ENCODE data around the gene STAT5B.
A peak's percentile ranks its signal among the peaks of the same experiment; 100 is the strongest.

Gene STAT5B

DNA sequence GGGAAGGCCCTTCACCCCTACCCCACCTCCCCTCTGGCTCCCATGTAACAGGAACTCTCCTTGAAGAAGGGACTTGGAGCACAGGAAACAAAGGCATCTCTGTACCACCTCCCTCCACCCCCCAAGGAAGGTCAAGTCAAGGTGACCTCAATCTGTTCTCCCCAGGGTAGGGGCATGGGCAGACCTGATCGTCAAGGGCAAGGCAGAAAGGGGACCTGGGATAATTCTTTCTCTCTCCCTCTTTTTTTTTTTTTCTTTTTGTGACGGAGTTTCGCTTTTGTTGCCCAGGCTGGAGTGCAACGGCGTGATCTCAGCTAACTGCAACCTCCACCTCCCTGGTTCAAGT, 7.8 kb upstream of the STAT5B start:
- DNase-seq: no peak

DNA sequence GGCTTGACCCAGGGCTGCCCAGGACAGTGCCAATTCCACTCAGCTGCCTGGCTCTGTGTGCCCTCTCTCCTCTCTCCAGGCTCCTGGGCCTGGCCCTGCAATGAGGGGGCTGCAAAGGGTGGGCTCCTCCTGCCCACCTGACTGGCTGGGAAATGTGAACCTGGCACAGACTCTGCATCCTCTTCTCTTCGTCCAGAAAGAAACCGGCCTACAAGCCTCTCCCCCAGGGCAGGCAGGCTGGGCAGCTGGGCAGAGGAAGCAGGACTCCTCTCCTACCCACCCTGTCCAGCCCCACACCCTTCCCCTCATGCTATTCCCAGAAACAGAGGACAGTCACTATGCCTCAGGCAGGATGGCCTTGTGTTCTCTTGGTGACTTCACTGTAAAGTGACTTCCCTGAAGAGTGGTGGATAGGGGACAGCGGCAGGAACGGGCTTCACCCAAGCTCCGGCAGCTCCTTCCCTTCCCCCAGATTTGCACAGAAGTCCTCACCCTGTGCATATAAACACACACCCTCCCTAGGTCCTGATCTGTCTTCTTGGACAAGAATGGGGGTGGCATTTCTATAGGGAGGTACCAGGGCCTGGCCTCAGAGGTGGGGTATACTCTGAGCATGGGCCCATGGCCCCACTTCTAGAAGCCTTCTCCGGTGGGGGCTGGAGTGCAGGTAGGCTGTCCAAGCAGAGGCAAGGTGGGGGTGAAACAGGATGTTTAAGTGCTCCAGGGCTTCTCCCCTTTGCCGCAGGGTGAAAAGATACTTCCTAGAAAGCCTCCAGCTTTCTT, 7.2 kb upstream of the STAT5B start:
- DNase-seq: no peak

DNA sequence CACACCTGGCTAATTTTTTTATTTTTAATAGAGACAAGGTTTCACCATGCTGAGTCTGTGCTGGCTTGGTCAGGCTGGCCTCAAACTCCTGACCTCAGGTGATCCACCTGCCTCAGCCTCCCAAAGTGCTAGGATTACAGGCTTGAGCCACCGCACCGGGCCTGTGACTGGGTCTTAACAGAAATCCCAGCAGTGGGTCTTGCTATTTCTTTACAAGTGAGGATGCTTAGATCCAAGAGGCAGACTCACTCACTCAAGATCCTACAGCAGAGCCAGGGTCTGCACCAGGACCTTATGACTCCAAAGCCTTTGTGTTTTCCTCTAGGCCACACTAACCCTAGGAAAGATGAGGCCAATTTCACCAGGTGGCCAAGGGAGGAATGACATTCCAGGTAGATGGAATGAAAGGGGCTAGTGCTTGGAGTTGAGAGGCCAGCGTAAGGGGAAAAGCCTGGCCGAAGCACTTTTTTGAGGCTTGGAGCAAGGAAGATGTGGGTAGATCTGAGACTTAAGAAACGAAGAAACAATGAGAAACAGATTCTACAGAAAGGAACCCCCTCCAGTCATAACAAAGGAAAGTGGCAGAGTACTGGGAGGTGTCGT, 6.4 kb upstream of the STAT5B start:
- DNase-seq: no peak

DNA sequence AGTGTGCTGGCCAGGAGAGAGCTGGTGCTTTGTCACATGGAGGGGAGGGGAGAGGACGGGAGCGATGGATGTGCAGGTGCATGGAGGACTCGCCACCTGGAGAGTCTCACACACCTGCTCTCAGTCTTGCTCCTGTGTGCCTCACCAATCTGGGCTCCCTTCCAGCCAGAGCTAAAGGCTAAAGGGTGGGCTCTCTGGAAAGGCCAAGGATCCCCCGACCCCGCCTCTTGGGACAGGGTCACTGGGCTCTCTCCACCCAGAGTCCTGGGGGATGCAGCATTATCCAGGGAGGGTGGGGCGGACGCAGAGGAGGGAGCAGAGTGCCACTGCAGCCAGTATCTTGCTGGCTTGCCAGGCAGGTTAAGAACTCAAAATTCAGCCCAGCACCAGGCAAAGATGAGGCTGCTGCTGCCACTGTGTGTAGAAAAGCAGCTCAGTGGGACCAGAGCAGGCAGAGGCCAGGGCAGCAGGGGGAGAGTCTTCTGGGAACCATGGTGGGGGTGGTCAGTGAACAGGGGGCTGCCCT, 5.4 kb upstream of the STAT5B start:
- DNase-seq: no peak

DNA sequence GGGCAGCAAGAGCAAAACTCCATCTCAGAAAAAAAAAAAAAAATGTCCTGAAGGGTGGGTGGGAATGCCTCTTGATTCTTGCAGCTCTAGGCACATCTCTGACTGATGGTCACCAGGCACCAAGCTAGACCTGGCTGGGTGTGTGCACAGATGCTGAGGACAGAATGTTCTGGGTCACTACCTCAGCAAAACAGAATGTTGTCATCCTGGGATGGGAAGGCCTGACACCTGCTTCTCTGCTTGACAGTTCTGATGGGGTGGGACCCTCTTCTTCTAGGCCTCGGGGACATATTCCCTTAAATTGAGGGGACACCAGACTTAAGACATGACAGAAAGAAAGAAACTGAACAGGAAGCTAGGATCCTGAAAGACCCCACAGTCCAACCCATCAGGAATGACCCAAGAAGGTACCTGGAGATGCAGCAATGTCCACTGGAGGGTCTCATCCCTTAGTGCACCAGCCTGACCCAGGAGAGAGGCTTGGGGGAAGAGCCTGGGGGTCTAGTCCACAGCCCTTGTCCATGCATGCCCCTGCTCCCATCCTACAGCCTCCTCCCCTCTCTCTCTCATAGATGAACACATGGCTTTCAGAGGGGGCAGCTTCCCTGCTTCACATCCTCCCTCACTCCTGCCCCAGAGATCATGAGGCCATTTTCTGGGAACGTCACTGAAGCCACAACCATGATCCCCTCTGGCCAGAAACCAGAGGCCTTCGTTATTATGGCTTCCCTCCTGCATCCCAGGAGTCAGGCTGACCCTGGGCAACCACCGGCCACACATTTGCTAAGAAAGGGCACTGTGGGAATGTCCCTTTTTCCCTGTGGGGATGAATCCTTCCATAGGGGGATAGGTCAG, 3.8 kb upstream of the STAT5B start:
- DNase-seq: no peak

DNA sequence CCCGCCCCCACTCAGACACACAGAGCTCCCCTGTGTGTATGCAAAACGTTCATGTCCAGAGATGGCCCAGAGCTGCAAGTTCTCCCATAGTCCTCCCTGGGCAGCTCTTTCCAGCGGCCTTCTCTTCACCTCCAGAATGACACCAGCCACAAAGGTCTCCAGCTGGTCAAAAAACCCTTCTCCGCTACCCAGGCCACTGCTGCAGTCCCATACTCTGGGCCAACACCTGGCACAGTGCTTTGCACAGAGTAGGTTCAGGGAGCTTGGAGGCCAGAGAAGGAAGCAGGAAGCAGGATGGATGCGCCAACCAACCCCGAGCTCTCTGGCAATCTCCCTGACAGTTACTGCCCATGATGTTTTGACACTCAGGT, 1.1 kb upstream of the STAT5B start:
- peak; percentile 48 for DNase-seq

DNA sequence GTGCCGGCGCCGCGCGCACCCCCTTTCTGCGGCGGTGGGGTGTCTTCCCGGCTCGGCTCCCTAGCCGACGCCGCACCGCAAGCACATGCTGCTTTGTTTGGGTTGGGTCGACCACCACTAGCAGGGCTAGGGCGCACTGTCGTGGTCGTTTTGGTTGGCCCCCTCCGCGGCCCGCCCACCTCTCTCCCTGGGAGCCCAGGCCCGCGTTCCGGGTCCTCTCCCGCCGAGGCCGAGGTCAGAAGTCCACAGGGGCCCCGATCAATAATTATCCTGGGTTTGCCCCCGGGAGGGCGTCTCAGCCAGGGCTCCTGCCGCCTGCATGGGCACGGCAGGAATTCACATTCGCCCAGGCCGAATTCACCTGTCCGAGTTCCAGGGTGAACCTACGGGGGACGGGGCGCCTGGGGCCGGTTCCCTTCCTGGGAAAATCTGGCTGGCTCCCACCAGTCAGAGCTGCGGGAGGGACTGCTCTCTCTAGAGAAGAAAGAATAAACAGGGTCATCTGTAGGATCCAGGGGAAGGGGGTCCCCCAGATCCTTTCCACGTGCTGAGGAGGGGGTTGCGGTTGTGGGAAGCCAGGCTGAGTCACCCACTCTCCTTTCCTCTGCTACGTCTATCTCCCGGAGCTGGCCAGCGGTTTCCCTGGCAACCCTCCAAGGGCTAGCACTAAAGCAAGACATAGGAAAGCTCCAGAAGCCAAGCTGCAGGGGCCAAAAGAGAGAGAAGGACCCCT, 584 bp upstream of the STAT5B start:
- DNase-seq: peak; percentile 87

DNA sequence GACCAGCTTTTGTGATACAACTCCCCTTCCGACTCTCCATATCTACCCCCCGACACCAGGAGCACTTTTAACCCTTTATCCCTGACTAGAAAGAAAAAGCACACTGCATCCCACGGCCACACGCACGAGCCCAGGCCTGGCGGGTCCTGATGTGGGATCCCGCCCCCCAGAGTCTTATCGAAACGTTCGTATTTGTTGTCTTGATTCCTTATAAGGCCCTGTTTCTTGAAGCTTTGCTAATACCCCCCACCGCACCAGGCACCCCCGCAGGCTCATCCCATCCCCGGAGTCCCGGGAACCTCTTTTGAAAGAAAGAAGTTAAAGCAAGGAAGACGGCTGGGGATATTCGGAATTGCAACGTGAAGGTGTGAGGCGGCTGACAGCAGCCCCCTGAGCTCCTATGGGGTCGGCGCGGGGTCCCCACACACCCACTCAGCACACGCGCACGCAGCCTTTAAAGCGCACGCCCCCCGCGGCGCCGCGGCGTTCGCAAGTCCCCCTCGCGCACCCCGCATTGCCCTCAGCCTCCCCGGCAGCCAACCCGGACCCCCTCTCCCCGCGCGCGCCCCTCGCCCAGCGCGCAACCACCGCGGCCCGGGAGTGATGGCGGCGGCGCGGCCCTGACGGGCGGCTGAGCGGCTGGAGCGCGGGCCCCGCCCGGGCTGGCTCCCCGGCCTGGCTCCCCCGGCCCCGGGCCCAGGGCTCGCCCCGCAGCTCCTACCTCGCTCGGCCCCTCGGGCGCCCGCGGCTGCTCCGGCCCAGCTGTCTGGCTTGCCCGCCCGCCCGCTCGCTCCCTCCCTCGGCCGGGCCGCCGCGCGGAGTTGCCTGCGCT, 448 bp downstream of the STAT5B start:
- DNase-seq: peak; percentile 83

DNA sequence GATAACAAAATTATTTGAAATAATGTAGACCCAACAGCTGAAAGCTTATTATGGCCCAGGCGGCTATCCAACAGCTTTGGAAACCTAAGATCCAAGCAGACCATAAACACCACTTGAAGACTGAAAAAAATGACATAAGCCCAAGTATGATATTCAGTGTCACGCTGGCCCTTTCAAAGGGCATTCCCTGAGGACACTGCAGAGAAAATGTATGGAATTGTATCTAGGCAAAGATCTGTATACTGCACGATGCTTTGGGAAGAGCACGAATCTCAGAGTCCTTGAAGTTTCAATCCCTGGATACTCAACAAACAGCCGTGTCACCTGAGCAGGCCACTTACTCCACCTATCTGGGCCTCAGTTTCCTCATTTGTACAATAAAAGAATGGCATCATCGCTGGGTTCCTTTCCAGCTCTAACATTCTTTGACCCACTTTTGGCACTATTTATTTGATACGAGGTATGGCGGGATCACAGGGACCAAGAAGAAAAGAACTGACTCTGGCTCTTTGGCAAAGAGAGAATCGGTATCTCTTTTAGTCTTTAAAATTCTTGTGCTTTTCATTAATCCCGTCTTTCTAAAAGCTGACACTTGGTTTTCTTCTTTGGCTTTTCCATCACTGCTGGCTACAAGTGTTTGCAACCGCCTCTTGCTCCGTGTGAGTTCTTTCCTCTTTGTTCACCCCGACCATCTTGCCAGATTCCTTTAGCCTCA, 1.2 kb downstream of the STAT5B start:
- DNase-seq: no peak

DNA sequence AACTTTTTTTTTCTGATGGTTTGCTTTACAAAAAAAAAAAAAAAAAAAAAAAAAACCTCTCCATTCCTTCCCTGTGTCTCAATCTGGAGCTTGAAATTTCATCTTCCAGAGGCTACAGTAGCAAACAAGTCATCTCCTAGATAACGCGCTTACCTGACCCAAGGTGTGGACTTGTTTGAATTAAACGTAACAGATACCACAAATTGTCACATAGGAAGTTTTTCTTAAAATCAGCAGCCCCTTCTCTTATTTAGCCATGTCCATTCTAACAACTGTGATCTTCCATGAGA, 2.0 kb downstream of the STAT5B start:
- no peak for DNase-seq

DNA sequence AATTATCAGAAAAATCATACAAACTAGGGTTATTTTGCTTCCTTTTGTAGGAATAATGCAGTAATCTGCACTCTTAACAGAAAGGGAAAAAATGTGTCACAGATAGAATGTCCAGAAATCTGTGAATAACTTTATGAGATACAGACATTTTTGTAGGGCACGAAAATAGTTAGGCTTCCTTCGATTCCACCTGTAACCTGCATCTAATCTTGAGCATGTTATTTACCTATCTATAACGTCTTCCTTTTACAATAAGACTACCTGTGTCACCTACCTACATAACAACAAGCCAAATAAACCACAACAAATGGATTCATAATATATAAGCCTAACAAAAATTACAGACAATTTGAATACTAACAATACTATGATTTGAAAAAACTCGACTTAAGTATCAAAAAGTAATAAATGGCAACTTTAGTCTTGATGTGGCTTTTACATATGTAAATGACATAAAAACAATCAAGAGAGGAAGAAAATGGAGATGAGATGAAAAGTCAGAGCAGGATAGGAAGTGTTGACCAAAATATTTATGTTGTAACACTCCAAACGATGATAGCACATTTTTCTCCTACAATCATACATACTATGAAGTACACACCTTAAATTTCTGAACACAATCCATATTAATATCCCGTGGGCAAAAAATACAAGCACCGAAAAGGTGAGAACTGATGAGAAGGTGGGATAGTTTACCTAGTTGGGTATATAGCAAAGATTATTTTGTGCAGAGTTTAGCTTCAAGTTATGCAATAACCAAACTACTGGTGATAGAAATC, 2.5 kb downstream of the STAT5B start:
- DNase-seq: peak; percentile 50

DNA sequence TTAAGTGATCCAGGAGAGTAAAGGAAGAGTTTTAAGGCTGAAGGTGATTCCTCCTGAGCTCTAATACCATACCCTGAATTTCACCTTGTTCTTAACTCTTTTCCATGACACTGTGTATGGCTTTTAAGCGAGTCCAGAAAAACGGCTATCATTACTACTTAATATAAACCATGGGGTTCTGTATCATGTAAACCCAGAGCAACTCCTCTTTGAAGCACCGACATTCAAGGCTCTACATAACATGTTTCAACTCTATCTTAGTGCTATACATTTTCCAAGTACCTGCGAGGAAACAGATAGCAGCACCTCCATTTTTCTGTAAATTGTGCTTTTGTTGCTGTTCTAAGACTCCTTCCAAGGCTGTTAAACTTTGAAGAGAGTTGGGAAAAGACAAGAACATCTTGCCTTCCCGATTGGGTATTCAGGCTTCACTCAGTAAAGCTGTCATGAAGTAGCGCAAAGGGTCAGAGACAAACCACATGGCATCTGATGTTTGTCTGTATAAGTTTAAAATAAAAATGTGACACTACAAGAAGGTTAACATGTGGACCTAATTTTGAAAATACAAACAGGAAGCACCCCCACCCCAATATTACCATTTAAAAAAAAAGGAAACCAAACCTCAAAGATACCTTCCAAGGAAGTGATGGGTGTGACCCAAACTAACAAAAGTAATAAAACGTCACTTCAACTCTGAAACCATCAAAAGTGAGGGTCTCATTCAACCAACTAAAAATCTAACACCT, 3.9 kb downstream of the STAT5B start:
- no peak for DNase-seq

DNA sequence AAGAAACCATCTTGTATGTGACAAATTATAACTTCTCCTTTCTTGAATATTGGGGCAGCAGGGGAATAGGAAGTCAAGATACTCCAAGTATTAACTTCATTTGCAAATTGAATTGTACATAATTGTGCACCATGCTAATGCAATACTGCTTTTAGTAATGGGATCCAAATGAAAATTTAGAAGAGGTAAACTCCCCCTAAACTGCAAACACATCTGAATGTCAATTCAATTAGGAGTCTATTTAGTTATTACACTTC, 4.5 kb downstream of the STAT5B start:
- peak; percentile 38 for DNase-seq

DNA sequence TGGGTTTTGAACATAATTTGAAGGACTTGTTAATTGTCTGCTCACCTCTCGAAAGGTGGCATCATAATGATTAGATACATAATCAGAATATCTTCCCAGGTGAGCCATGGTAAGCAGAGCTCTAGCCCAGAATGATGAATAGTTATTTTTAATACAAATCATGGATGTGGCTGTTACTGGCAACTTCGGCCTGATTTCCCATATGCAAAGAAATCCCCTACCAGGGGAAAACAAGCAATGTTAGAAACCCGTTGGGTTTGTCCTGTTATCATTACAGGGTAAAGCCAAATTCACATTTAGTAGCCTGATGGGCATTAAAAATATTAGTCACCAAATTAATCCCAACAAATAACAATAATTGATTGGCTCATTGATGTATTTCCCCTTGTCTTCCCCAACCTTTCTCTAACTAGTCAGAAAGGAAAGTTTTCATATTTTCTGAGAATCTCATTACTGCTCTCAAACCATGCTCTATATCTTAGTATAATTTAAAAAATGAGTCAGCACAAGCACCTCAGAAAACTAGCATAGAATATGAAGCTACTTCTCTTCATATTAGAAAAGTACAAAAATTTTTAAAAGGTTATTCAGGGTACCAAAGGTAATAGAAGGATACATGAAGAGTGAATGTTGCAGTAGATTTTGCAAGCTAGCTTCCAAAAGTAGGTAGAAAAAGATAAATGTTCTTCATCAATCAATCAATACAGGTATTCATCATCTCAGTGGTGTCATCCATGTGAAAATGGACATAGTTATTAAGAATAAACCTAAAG, 5.0 kb downstream of the STAT5B start:
- DNase-seq: no peak

DNA sequence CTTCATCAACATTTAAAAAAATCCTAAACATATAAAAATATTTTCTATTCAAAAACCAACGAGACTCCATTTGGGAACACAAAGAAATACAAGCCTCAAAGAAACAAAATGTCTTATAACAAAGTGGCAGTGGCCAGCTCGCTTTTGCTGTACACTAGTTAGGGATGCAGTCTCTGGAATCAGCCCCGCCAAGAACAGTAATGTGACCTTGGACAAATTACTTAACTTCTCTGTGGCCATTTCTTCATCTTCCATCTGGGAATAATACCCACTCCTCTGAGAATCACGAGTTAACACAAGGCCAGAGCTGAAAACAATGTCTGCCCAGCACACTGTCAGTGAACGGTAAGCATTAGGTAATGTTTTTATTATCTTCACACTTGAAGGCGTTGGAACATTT, 5.6 kb downstream of the STAT5B start:
- DNase-seq: no peak

DNA sequence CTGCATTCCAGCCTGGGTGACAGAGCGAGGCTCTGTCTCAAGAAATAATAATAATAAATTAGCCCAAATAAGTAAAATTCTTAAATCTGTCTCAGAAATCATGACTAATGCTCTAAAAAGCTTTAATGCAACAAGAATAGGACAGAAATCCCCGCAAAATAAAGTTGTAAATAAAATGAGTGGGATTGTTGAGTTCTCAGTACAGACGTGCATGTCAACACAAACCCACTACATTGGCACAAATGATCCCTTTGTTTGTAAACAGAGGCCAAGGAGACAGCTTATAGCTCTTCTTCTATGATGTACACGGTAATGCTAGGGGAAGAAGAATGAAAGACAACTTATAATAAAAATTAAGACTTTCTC, 6.0 kb downstream of the STAT5B start:
- no peak for DNase-seq

DNA sequence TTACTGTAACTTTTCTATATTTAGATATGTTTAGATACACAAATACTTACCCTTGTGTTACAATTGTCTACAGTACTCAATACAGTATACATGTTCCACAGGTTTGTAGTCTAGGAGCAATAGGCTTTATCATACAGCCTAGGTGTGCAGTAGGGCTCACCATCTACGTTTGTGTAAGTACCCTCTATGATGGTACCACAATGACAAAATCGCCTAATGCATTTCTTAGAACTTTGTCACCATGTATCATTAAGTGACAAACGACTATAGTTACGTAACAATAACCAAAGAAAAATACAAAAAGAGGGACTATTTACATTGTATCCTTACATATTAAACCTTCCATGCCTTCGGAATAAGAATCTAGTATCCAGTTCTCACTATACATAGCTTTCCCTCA, 8.0 kb downstream of the STAT5B start:
- DNase-seq: no peak

DNA sequence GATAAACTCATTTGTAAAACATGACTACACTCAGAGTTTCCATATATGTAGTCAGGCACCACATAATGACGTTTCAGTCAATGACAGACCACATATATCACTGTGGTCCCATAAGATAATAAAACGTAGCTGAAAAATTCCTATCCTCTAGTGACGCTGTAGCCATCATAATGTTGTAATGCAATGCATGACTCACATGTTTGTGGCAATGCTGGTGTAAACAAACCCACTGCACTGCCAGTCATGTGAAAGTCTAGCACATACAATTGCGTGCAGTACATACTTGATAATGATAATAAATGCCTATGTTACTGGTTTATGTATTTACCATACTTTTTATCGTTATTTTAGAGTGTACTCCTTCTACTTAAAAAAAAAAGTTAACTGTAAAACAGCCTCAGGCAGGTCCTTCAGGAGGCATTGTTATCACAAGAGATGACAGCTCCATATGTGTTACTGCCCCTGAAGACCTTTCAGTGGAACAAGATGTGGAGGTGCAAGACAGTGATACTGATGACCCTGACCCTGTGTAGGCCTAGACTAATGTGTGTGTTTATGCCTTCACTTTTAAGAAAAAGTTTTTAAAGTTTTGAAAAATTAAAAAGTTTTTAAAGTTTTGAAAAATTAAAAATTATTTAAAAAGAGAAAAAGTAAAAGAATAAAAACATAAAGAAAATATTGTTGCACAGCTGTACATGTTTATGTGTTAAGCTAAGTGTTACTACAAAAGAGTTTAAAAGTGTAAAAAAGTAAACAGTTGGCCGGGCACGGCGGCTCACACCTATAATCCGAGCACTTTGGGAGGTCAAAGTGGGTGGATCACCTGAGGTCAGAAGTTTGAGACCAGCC, 9.0 kb downstream of the STAT5B start:
- peak; percentile 87 for DNase-seq

DNA sequence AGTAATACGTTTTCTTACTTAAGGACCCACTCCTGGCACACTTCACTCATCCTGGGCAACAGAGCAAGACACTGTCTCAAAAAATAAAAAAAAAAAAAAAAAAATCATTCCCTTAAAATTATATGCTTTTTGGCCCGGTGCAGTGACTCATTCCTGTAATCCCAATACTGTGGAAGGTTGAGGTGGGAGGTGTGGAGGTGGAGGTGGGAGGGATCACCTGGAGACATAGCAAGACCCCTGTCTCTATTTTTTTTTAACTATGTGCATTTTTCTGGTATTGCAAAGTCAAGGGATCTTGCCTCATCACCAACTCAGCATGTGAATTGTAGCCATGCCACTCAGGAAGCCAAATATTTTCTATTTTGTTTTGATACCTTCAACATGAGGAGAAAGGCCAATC, 9.7 kb downstream of the STAT5B start:
- DNase-seq: no peak
